ENCODE results near the gene FTSJ3. TPM values are rescaled to one million over a fixed set of nuclear protein-coding genes. Genes with fewer than 3 reads are reported as not detected.

The FTSJ3 gene
- total RNA-seq, 2 donors from 2014 or later, result 25.4 to 44.6 TPM

DNA sequence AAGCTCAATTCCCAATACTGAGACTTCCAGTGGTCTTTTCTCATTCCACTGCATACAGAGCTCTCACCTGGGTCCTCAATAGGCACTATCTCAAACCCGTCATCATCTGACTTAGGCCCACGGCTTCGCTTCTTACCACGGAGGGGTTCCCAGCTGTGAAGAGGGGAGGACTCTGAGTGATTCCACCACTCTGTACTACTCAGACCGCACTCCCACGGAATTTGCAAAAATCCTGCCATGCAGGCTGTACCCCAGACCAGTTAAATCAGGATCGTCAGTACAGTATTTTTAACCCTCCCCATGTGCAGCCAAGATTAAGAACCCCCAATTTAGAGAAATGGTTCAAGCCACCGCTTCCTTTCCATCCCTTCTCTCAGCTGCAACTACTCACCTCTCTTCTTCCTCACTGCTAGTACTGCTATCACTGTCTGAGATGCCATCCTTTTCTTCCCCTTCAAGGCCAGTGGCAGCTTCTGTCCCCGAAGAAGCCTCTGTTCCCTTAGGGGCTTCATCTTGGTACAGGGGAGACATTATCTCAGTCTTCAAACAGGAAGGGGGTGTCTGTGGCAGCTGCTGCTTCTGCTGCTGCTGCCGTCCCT lies 6.4 kb downstream of the FTSJ3 start:
- Histone ChIP-seq H3K4me1 (peaks cover 4% of the 10 kb centered on the region), H3K9me3 (no peaks in the 10 kb centered on the region), H3K27me3 (no peaks in the 10 kb centered on the region), H3K9ac (ENCODE audit: low read depth in 2 of 2, low read length in 2 of 2) (no peak overlapping the region), H3K36me3 (peaks cover 16% of the 10 kb centered on the region), H3K4me3 (no peak overlapping the region), H3K27ac (no peak overlapping the region)
- intact Hi-C loops (cut with DNase I), result loop anchor here (10.0 kb wide), 1 partner anchor 46 kb away; the partner anchor contains the start of genes CCDC47 and DDX42
- DNase-seq, result no peak
- TF ChIP-seq, protein P1, sequence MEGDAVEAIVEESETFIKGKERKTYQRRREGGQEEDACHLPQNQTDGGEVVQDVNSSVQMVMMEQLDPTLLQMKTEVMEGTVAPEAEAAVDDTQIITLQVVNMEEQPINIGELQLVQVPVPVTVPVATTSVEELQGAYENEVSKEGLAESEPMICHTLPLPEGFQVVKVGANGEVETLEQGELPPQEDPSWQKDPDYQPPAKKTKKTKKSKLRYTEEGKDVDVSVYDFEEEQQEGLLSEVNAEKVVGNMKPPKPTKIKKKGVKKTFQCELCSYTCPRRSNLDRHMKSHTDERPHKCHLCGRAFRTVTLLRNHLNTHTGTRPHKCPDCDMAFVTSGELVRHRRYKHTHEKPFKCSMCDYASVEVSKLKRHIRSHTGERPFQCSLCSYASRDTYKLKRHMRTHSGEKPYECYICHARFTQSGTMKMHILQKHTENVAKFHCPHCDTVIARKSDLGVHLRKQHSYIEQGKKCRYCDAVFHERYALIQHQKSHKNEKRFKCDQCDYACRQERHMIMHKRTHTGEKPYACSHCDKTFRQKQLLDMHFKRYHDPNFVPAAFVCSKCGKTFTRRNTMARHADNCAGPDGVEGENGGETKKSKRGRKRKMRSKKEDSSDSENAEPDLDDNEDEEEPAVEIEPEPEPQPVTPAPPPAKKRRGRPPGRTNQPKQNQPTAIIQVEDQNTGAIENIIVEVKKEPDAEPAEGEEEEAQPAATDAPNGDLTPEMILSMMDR (IDR thresholded peaks at IDR 0.05), result no peak

DNA sequence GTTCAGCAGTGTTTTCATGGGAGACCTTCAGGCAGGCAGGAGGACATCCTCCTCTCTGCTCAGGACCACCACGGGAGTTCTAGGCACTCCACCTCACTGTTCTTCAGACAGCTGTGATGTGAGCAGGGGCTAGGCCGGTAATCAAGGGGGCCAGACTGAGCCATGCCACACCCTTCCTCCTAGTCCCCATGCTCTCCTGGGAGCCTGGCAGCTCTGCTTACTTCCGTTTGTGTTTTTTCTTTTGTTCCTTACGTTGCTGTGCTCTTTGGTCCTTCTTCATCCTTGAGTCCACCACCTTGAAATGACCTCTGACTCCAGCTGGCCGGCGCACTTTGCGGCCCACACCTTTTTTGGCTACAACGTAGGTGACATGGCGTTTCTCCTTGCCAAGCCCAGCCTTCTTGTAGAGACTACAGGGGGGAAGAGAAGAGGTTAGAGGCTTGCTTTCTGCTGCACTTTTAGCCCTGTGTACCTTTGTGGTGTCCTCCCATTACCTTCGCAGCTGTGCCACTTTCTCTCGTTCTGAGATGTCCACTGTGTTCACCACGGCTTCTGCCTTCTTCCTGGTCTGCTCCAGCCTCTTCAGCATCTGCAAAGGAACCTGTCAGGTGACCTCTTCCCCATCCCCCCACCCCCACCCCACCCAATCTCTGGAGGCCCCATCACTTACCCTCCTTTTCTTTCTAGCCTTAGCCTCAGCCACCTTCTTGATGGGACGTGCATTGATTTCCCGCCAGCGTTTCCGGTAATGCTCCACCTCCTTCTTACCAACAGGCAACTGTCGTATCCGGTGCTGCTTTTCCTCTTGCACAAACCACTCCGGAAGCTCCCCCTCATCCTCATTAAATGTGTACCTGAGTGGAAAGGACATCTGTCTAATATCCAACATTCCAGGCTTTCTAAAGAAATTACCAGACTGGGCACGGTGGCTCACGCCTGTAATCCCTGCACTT lies 7.6 kb downstream of the FTSJ3 start:
- intact Hi-C loops (cut with DNase I), result loop anchor here (10.0 kb wide), 1 partner anchor 45 kb away; the partner anchor contains the start of genes CCDC47 and DDX42
- no peak for DNase-seq
- Histone ChIP-seq H3K27me3 (no peaks in the 10 kb centered on the region), H3K4me3 (no peak overlapping the region), H3K9me3 (no peaks in the 10 kb centered on the region), H3K27ac (no peak overlapping the region), H3K4me1 (no peaks in the 10 kb centered on the region), H3K36me3 (peaks cover 21% of the 10 kb centered on the region), H3K9ac (ENCODE audit: low read depth in 2 of 2, low read length in 2 of 2) (no peak overlapping the region)
- TF ChIP-seq, protein P1 (IDR thresholded peaks at IDR 0.05), result no peak

DNA sequence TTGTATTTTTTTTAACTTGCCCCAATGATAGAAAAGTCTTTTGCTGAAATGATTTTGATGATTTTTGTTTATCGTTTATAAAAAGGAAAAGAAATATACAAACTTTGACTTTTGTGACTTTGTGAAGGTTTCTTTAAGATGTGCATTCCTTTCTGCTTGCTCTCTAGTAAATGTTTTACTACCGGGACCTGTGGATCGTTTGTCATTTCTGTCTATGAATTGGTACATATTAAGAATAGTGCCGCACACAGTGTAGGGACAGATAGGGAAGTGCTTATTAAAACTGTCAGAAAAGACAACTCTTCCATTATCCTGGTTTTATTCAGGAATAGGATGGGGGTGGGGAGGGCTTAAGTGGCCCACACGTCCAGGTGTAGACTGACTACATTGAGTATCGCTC lies 8.3 kb downstream of the FTSJ3 start:
- H3K36me3 ChIP-seq, result peaks cover 18% of the 10 kb centered on the region
- TF ChIP-seq, protein P1 (IDR thresholded peaks at IDR 0.05), result no peak
- H3K9ac ChIP-seq (ENCODE audit: low read depth in 2 of 2, low read length in 2 of 2), result no peak overlapping the region
- H3K27ac ChIP-seq, result no peak overlapping the region
- no peak overlapping the region for H3K4me3 ChIP-seq
- intact Hi-C loops (cut with DNase I), result no loop called here
- H3K27me3 ChIP-seq, result no peaks in the 10 kb centered on the region
- H3K4me1 ChIP-seq, result no peaks in the 10 kb centered on the region
- DNase-seq, result no peak
- no peaks in the 10 kb centered on the region for H3K9me3 ChIP-seq

GRCh38 chr17:63817736-63818385 lies 9.6 kb downstream of the FTSJ3 start:
- TF ChIP-seq, protein P1 (IDR thresholded peaks at IDR 0.05), result no peak
- Histone ChIP-seq H3K27ac (no peak overlapping the region), H3K4me3 (no peak overlapping the region), H3K9ac (ENCODE audit: low read depth in 2 of 2, low read length in 2 of 2) (no peak overlapping the region), H3K36me3 (peaks cover 18% of the 10 kb centered on the region), H3K9me3 (no peaks in the 10 kb centered on the region), H3K27me3 (no peaks in the 10 kb centered on the region), H3K4me1 (no peaks in the 10 kb centered on the region)
- intact Hi-C loops (cut with DNase I), result no loop called here
- DNase-seq, result no peak

DNA sequence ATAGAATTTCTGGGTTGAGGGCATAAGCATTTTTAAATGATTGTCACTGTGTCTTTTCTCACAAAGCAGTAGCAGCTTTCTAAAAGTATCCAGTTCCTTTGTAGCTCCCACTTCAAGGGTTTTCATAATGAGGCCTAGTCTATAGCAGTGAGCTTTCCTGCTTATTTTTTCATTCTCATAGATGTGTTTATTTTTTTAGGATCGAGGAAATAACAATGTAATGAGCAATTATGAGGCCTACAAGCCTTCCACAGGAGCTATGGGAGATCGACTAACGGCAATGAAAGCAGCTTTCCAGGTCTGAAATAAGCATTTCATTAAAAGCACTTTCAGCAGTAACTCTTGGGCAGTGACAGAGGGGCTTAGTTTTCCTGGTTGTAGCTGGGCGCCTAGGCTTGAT lies 10.8 kb downstream of the FTSJ3 start:
- TF ChIP-seq, protein P1 (IDR thresholded peaks at IDR 0.05), result no peak
- Histone ChIP-seq H3K4me1 (no peaks in the 10 kb centered on the region), H3K36me3 (peaks cover 18% of the 10 kb centered on the region), H3K27ac (no peak overlapping the region), H3K9ac (ENCODE audit: low read depth in 2 of 2, low read length in 2 of 2) (no peak overlapping the region), H3K9me3 (no peaks in the 10 kb centered on the region), H3K4me3 (no peak overlapping the region), H3K27me3 (no peaks in the 10 kb centered on the region)
- no peak for DNase-seq
- intact Hi-C loops (cut with DNase I), result no loop called here

Measured in colonic mucosa (tissue), 4 donors.